ENCODE measurements around the gene PDP2. TPM values are rescaled to one million over a fixed set of nuclear protein-coding genes. Genes with fewer than 3 reads are reported as not detected.
"Not testable (repeated sequence)": the region's sequence is repeated elsewhere in the genome, so short reads cannot be mapped to it uniquely, and the experiment has no call there.

PDP2 gene
- total and polyA plus RNA-seq, 7 donors, result 2.6 to 8.3 (median 5.1) TPM

DNA sequence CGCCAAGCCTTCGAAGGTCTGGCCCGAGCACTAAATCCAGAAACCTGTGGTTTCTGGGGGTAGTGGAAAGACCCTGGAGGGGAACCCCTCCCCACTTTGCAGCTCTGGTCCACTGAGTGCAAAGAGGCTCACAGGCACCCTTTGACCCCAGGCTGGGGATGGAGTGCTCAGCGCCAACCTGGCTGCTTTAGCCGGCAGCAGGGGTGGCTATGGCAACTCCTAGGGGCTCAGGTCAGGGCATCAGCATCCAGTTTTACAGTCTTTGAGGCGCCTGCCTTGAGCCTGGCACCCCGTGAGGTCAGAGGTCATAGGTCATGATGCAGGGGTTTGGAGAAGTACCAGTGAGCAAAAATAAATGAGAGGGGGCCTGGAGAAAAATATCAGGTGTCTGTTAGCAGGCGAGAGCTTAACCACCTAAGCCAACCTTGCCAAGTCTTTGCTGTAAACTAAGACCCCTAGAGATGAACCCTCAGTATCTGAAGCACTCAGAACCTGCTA is 18.2 kb upstream of the PDP2 start:
- intact Hi-C loops (cut with DNase I), result no loop called here
- Histone ChIP-seq H3K27ac (no peak overlapping the region), H3K27me3 (no peaks in the 10 kb centered on the region), H3K36me3 (no peaks in the 10 kb centered on the region), H3K4me1 (peaks cover 0 to 12% (median 11%) of the 10 kb centered on the region in 4 donors), H3K9me3 (no peaks in the 10 kb centered on the region), H3K4me3 (no peak overlapping the region)
- TF ChIP-seq POLR2AphosphoS5 (IDR thresholded peaks at IDR 0.05) (no peak), EP300 (IDR thresholded peaks at IDR 0.05) (no peak), POLR2A (IDR thresholded peaks at IDR 0.05) (no peak)
- TF ChIP-seq, protein P1, sequence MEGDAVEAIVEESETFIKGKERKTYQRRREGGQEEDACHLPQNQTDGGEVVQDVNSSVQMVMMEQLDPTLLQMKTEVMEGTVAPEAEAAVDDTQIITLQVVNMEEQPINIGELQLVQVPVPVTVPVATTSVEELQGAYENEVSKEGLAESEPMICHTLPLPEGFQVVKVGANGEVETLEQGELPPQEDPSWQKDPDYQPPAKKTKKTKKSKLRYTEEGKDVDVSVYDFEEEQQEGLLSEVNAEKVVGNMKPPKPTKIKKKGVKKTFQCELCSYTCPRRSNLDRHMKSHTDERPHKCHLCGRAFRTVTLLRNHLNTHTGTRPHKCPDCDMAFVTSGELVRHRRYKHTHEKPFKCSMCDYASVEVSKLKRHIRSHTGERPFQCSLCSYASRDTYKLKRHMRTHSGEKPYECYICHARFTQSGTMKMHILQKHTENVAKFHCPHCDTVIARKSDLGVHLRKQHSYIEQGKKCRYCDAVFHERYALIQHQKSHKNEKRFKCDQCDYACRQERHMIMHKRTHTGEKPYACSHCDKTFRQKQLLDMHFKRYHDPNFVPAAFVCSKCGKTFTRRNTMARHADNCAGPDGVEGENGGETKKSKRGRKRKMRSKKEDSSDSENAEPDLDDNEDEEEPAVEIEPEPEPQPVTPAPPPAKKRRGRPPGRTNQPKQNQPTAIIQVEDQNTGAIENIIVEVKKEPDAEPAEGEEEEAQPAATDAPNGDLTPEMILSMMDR (IDR thresholded peaks at IDR 0.05), result no peak
- DNase-seq, result peak; percentile 40
- WGBS, 2 donors, result 90 to 93% methylated on average over 8 of the region's 8 CpGs

DNA sequence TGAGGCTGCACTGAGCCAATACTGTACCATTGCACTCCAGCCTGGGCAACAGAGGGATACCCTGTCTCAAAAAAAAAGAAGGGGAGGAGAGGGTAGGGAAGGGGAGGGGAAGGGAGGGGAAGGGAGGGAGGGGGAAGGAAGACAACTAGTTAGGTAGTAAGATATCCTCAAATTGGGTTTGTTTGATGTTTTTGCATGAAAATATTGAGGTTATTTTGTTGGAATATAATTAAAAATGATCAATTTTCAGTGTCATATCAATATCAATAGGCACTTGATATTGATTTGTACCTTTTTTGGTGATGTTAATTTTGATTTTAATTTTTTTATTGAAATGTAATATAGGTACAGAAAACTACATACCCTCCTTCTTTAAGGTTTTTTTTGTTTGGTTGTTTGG is 16.6 kb upstream of the PDP2 start:
- H3K27ac ChIP-seq, result no peak overlapping the region
- DNase-seq, result no peak
- intact Hi-C loops (cut with DNase I), result no loop called here
- H3K4me3 ChIP-seq, result no peak overlapping the region
- no peaks in the 10 kb centered on the region for H3K27me3 ChIP-seq
- no peaks in the 10 kb centered on the region for H3K9me3 ChIP-seq
- TF ChIP-seq POLR2A (IDR thresholded peaks at IDR 0.05), result no peak
- no peak for TF ChIP-seq EP300 (IDR thresholded peaks at IDR 0.05)
- H3K36me3 ChIP-seq, result no peaks in the 10 kb centered on the region
- peaks cover 0 to 12% (median 11%) of the 10 kb centered on the region in 4 donors for H3K4me1 ChIP-seq

DNA sequence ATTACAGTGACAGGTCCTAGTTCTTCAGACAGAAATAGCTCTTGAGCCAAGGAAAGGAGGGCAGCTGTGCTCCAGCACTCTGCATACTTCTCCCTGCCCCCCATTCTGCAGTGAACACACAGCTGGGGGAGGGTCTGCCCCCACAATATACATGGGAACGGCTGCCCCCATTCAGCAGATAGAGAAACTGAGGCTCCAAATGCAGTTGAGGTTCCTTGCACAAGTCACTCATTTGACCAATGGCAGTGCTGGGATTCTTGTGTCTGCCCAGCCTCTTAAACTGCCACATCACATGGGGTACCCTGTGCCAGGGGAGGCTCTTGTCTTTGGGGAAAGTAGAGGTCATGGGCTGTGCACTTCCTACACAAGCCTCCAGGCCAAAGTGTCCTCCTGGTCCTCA is 10.9 kb upstream of the PDP2 start:
- intact Hi-C loops (cut with DNase I), result loop anchor here (5.0 kb wide), 1 partner anchor 207 kb away; no protein-coding TSS in a partner anchor
- no peak overlapping the region for H3K4me3 ChIP-seq

DNA sequence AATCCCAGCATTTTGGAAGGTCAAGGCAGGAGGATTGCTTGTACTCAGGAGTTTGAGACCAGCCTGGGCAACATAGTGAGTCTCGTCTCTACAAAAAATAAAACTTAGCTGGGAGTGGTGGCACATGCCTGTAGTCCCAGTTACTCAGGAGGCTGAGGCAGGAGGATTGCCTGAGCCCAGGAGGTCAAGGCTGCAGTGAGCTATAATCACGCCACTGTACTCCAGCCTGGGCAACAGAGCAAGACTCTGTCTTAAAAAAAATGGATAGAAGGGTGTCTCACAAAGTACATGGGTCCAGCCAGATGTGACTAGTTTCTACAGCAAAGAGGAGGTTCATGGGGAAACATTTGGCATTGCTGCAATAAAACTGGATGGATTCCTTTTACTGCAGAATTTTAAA is 9.0 kb upstream of the PDP2 start:
- not testable (repeated sequence) for H3K36me3 ChIP-seq, H3K27me3 ChIP-seq, H3K4me3 ChIP-seq, DNase-seq, H3K9me3 ChIP-seq, H3K27ac ChIP-seq
- H3K4me1 ChIP-seq, result peaks cover 0 to 10% (median 6%) of the 10 kb centered on the region in 4 donors
- 31 to 78% methylated on average over 2 of the region's 2 CpGs for WGBS, 2 donors
- intact Hi-C loops (cut with DNase I), result loop anchor here (5.0 kb wide), 1 partner anchor 144 kb away; no protein-coding TSS in a partner anchor

More for the DNA sequence above, 10.9 kb upstream of the PDP2 start:
- Histone ChIP-seq H3K36me3 (no peaks in the 10 kb centered on the region), H3K4me1 (peaks cover 0 to 10% (median 6%) of the 10 kb centered on the region in 4 donors), H3K27ac (no peak overlapping the region), H3K27me3 (no peaks in the 10 kb centered on the region), H3K9me3 (no peaks in the 10 kb centered on the region)
- TF ChIP-seq, protein P1 (IDR thresholded peaks at IDR 0.05), result no peak
- TF ChIP-seq POLR2AphosphoS5 (IDR thresholded peaks at IDR 0.05), result no peak
- no peak for TF ChIP-seq POLR2A (IDR thresholded peaks at IDR 0.05)
- no peak for TF ChIP-seq EP300 (IDR thresholded peaks at IDR 0.05)
- WGBS, 2 donors, result 93 to 94% methylated on average over 1 of the region's 1 CpG
- no peak for DNase-seq

DNA sequence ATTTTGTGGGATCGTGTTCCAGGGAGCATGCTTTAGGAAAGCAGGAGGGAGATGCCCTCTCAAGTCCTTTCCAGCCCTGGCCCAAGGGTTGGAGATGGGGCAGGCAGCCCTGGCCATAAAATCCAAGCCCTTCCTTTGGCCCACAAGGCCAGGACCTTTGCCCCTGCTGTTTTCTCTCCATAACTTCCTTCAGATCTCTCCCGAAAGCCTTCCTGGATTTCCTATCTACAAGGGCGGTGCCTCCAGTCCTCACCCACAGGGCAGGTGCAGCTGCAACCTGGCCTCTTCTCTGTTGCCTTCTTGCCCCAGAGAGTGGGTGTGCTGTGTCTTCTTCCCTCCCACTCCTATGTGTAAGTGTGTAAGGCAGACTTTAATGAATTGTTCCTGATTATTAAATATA is 8.5 kb upstream of the PDP2 start:
- Histone ChIP-seq H3K36me3 (no peaks in the 10 kb centered on the region), H3K27me3 (no peaks in the 10 kb centered on the region), H3K9me3 (no peaks in the 10 kb centered on the region), H3K27ac (no peak overlapping the region), H3K4me3 (no peak overlapping the region), H3K4me1 (peaks cover 0 to 10% (median 6%) of the 10 kb centered on the region in 4 donors)
- no peak for DNase-seq
- intact Hi-C loops (cut with DNase I), result loop anchor here (2.0 to 5.0 kb wide), 2 partner anchors 145 to 263 kb away; no protein-coding TSS in a partner anchor
- 19 to 64% methylated on average over 3 of the region's 3 CpGs for WGBS, 2 donors
- TF ChIP-seq POLR2AphosphoS5 (IDR thresholded peaks at IDR 0.05) (no peak), POLR2A (IDR thresholded peaks at IDR 0.05) (no peak), EP300 (IDR thresholded peaks at IDR 0.05) (no peak)
- TF ChIP-seq, protein P1 (IDR thresholded peaks at IDR 0.05), result no peak

DNA sequence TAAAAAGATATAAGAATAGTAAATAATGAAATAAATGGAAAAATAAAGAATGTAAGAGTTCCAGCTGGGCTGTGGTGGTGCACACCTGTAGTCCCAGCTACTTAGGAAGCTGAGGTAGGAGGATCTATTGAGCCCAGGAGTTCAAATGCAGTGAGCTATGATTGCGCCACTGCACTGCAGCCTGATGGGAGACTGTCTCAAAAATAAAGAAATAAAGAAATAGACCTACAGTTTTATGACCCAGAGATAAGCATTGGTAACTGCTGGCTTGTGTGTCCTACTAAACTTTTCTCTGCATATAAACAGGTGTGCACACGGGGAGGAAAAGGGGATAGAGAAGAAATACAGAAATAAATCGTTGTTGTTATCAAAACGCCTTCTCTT is 7.8 kb upstream of the PDP2 start:
- Histone ChIP-seq H3K27me3 (no peaks in the 10 kb centered on the region), H3K36me3 (no peaks in the 10 kb centered on the region), H3K4me1 (peaks cover 0 to 10% (median 6%) of the 10 kb centered on the region in 4 donors), H3K4me3 (peak overlapping the region in 3 of 4 donors; percentile 23 to 35 (median 35)), H3K27ac (peak overlapping the region in 1 of 4 donors; percentile 49), H3K9me3 (no peaks in the 10 kb centered on the region)
- DNase-seq, result no peak
- TF ChIP-seq EP300 (IDR thresholded peaks at IDR 0.05), result no peak
- TF ChIP-seq, protein P1 (IDR thresholded peaks at IDR 0.05), result no peak
- no peak for TF ChIP-seq POLR2A (IDR thresholded peaks at IDR 0.05)
- no peak for TF ChIP-seq POLR2AphosphoS5 (IDR thresholded peaks at IDR 0.05)
- WGBS, 2 donors, result 9 to 43% methylated on average over 4 of the region's 4 CpGs
- intact Hi-C loops (cut with DNase I), result loop anchor here (2.0 to 5.0 kb wide), 2 partner anchors 145 to 264 kb away; no protein-coding TSS in a partner anchor
